Measurements from ENCODE around the gene RAB40AL. TPM values are rescaled to one million over a fixed set of nuclear protein-coding genes. Genes with fewer than 3 reads are reported as not detected.

Gene RAB40AL
- total and polyA plus RNA-seq, 10 of the 15 experiments (the other 5 are each of a cell fraction or from before 2014, with no cell fraction given), result 0.13 to 0.45 (median 0.23) TPM; not detected in 4

DNA sequence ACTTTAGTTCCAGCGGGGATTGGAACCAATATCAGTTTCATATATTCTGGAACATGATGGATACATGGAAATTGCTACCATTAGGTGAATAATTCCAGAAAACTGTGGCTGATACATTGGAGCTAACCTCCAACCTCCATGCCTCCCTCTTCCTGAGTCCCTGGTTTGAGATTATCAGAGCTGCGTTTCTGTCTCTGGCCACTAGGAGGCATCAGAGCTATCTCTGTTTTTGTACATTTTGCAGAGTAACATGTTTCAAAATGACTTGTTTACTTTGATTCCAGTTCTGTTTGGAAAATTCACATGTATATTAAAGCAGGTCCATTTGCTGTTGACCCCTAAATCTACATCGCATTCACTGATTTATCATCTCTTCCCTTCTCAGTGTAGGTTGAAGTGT lies 2.4 kb upstream of the RAB40AL start (continued):
- TF ChIP-seq SUPT20H (IDR thresholded peaks at IDR 0.05; ENCODE audit: borderline replicate concordance, control insufficient read depth, low read depth, low read length), result no peak

DNA sequence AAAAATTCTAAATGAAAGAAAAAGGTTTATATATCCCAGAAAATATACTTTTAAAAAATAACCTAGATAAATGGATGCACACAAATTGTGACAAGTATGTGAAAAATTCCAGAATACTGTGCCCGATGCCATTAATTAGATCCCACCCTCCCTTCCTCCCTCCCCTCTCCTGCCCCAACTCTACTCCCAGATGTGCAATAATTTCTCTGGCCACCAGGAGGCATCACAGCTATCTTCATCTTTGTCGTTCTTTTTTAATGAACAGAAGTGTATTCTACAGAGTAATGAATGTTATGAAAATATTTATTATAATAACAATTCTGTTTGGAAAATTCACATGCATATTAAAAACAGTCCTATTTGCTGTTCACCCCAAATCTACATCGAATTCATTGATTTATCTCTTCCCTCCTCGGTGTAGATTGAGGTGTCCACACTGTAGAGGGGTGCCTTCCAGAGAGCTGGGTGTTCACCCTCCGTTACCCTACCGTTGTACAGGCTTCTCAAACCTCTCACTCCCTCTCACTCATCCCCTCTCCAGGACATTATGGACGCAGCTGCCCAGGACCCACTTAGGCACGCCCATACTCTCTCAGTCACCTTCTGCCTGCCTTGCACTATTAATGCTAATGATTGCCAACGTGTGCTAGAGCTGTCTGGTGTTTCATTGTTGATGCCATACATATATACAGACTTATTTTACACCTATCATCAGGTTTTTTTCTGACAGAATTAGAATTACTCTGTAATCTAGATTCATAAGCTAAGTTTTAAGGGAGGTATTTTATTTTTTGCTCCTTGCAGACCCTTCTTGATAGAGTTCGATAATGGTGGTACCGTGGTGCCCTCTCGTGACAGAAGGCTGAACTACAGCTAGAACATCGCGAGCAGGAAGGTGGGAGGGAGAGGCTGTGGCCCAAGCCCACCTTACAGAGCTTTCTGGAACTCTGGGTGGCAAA lies 14.1 kb downstream of the RAB40AL start:
- SMC1A ChIA-PET (ENCODE audit: uncharacterized antibody, unreplicated experiment), result interaction anchor here (0.8 to 2.5 kb wide), 10 partner anchors 16 to 302 kb away, joined by 3 to 15 read pairs (median 3); no protein-coding TSS in a partner anchor
- no peaks in the 10 kb centered on the region for H3K79me2 ChIP-seq (ENCODE audit: control insufficient read depth, insufficient read depth, low read length)
- no peaks in the 10 kb centered on the region for H3K9me3 ChIP-seq (replicated peaks; ENCODE audit: control insufficient read depth, insufficient read depth, low read length)
- RAD21 ChIA-PET (ENCODE audit: unreplicated experiment), result interaction anchor here (1.0 to 1.7 kb wide), 7 partner anchors 12 to 225 kb away, joined by 3 to 8 read pairs (median 4); no protein-coding TSS in a partner anchor
- 4% methylated on average over 14 of the region's 14 CpGs for WGBS (ENCODE audit: insufficient coverage, insufficient replicate concordance, low lambda C conversion rate, missing lambda C conversion rate)
- H4K20me1 ChIP-seq (ENCODE audit: control insufficient read depth, insufficient read depth), result no peaks in the 10 kb centered on the region
- TF ChIP-seq RAD21 (IDR thresholded peaks at IDR 0.05; ENCODE audit: insufficient read depth, low read depth, low read length) (peak; percentile 49), SMC3 (IDR thresholded peaks at IDR 0.05; ENCODE audit: borderline replicate concordance, low read length) (peak; percentile 54; the same call in 1 of the 2 replicates), EGR1 (IDR thresholded peaks at IDR 0.05; ENCODE audit: borderline replicate concordance in 1 of 2, low read depth in 2 of 2, low read length in 2 of 2) (no peak), LARP7 (IDR thresholded peaks at IDR 0.05) (no peak), NR2F1 (conservative IDR thresholded peaks at IDR 0.05) (no peak)
- TF ChIP-seq, protein P1, sequence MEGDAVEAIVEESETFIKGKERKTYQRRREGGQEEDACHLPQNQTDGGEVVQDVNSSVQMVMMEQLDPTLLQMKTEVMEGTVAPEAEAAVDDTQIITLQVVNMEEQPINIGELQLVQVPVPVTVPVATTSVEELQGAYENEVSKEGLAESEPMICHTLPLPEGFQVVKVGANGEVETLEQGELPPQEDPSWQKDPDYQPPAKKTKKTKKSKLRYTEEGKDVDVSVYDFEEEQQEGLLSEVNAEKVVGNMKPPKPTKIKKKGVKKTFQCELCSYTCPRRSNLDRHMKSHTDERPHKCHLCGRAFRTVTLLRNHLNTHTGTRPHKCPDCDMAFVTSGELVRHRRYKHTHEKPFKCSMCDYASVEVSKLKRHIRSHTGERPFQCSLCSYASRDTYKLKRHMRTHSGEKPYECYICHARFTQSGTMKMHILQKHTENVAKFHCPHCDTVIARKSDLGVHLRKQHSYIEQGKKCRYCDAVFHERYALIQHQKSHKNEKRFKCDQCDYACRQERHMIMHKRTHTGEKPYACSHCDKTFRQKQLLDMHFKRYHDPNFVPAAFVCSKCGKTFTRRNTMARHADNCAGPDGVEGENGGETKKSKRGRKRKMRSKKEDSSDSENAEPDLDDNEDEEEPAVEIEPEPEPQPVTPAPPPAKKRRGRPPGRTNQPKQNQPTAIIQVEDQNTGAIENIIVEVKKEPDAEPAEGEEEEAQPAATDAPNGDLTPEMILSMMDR (IDR thresholded peaks at IDR 0.05 in 2 of 3, conservative IDR thresholded peaks at IDR 0.05 in 1 of 3; ENCODE audit: control insufficient read depth in 2 of 3, extremely low read depth in 1 of 3, insufficient read depth in 1 of 3, low read depth in 3 of 3, low read length in 3 of 3), result peak; percentile 56 to 68 (median 63)
- no peaks in the 10 kb centered on the region for H3K36me3 ChIP-seq (ENCODE audit: control insufficient read depth in 2 of 2, insufficient read depth in 2 of 2, low read length in 1 of 2)
- no peak overlapping the region for H3K4me2 ChIP-seq (ENCODE audit: control insufficient read depth, insufficient read depth)
- H3K4me1 ChIP-seq (ENCODE audit: control insufficient read depth, insufficient read depth, low read length), result no peaks in the 10 kb centered on the region
- peak; percentile 91 for ATAC-seq
- no TSS peak for BruUV-seq (replicated peaks)
- FAIRE-seq, result peak; percentile 47
- no peaks in the 10 kb centered on the region; a peak in 1 of 4 replicates for H3K27me3 ChIP-seq (replicated peaks in 1 of 2; ENCODE audit: control insufficient read depth in 2 of 2, insufficient read depth in 2 of 2, low read length in 1 of 2)
- DNase-seq (ENCODE audit: low read depth, low spot score), result no peak
- intact Hi-C loops (cut with micrococcal nuclease; ENCODE audit: unreplicated experiment) (loop anchor here (1.0 kb wide), 2 partner anchors 207 to 225 kb away; no protein-coding TSS in a partner anchor), in situ Hi-C loops (cut with MboI) (no loop called here)
- H2AFZ ChIP-seq (ENCODE audit: control insufficient read depth, low read depth, low read length), result no peak overlapping the region
- POLR2A ChIA-PET, result no interaction called here
- H3K4me3 ChIP-seq, result no peak overlapping the region
- CTCF ChIA-PET, result interaction anchor here (0.5 to 2.9 kb wide), 39 partner anchors 9 to 1481 kb away, joined by 3 to 32 read pairs (median 4); partner anchors contain the start of gene RAB40AL
- H3K27ac ChIP-seq (ENCODE audit: control insufficient read depth, insufficient read depth), result no peak overlapping the region
- no peak overlapping the region for H3K9ac ChIP-seq (ENCODE audit: control insufficient read depth, insufficient read depth, low read length)
